Endothelial cell of umbilical vein (primary cell): ENCODE measurements around the gene DEXI. TPM values are rescaled to one million over a fixed set of nuclear protein-coding genes. Genes with fewer than 3 reads are reported as not detected.

Source experiments
- BruUV-seq: library from RNA; stranded (reverse); fragments of 400-500 nt; replicated peaks from 2 replicates; lab custom pipeline; 2021; lab: Mats Ljungman, UMichigan
- CTCF ChIA-PET: fragments of 300-600, 350-600 bp; sonication (Branson Sonifier 250); formaldehyde crosslinking; loops from one replicate; lab custom pipeline; 2021; ENCODE audit warnings: antibody characterized with exemption, inconsistent platforms; lab: Charles Lee
- POLR2A ChIA-PET: fragments of 300-600, 350-600 bp; sonication (Branson Sonifier 250); formaldehyde crosslinking; loops from one replicate; lab custom pipeline; 2021; ENCODE audit warnings: antibody characterized with exemption, inconsistent platforms; lab: Charles Lee
- DNase-seq: peaks from one replicate; pipeline ENCODE4 v3.0.0-alpha.2; 2011; ENCODE audit warnings: low read depth, low spot score
- FAIRE-seq: peaks from 2 replicates; lab custom pipeline; 2011; peaks lifted over from hg19 to GRCh38; lab: Jason Lieb, UNC
- H2AFZ ChIP-seq: 2 replicates; pipeline ENCODE4 v1.6.0; 2012; ENCODE audit warnings: low read depth, low read length, control low read depth, inconsistent platforms
- H3K27ac ChIP-seq: 2 replicates; pipeline ENCODE4 v1.5.1; 2011; ENCODE audit warnings: low read depth, mild to moderate bottlenecking, control low read depth, low read length, moderate library complexity; ENCODE audit not compliant: insufficient read depth
- H3K27me3 ChIP-seq, 2 experiments: 2 replicates each; pipeline versions ENCODE4 v1.6.0 to v1.6.1; 2011; ENCODE audit warnings: low read length in 2 of 2, mixed read lengths in 1 of 2; ENCODE audit not compliant: control insufficient read depth in 2 of 2, insufficient read depth in 2 of 2
- H3K36me3 ChIP-seq, 2 experiments: 2 replicates in 1 of 2; 3 replicates in 1 of 2; pipeline ENCODE4 v1.5.1; 2011; ENCODE audit warnings: low read length in 2 of 2, mild to moderate bottlenecking in 1 of 2, moderate library complexity in 1 of 2; ENCODE audit not compliant: control insufficient read depth in 2 of 2, insufficient read depth in 2 of 2; ENCODE audit errors: extremely low read depth in 1 of 2
- H3K4me1 ChIP-seq: 3 replicates; pipeline ENCODE4 v1.5.1; 2011; ENCODE audit warnings: mild to moderate bottlenecking, low read length; ENCODE audit not compliant: control insufficient read depth, insufficient read depth; ENCODE audit errors: extremely low read depth
- H3K4me2 ChIP-seq: 2 replicates; pipeline ENCODE4 v1.6.1; 2011; ENCODE audit warnings: low read length, control low read depth, mixed read lengths; ENCODE audit not compliant: insufficient read depth
- H3K4me3 ChIP-seq, 3 experiments: fragments of 200-600 bp in 1 of 3; sonication (generic), shearing (Covaris generic) in 1 of 3; replicated peaks in 1 of 3; 2 replicates each; pipeline ENCODE4 v1.5.1; 2011 to 2016; ENCODE audit warnings: control low read depth in 3 of 3, low read length in 3 of 3, mild to moderate bottlenecking in 2 of 3, inconsistent platforms in 1 of 3, low read depth in 1 of 3, moderate library complexity in 1 of 3; ENCODE audit not compliant: insufficient read depth in 1 of 3
- H3K79me2 ChIP-seq: 2 replicates; pipeline ENCODE4 v1.6.0; 2012; ENCODE audit warnings: low read length, inconsistent platforms; ENCODE audit not compliant: control insufficient read depth, insufficient read depth
- H3K9ac ChIP-seq: replicated peaks from 2 replicates; pipeline ENCODE3; 2011; ENCODE audit warnings: low read length, control low read depth; ENCODE audit not compliant: insufficient read depth; ENCODE audit errors: extremely low read depth
- H3K9me1 ChIP-seq: replicated peaks from 3 replicates; pipeline ENCODE4 v1.6.0; 2011; ENCODE audit warnings: mild to moderate bottlenecking, low read length; ENCODE audit not compliant: control insufficient read depth, insufficient read depth; ENCODE audit errors: extremely low read depth
- H3K9me3 ChIP-seq: replicated peaks from 2 replicates; pipeline ENCODE4 v1.5.1; 2012; ENCODE audit warnings: low read length, inconsistent platforms; ENCODE audit not compliant: control insufficient read depth, insufficient read depth
- H4K20me1 ChIP-seq: replicated peaks from 2 replicates; pipeline ENCODE3; 2011; ENCODE audit warnings: mild to moderate bottlenecking, low read length; ENCODE audit not compliant: control insufficient read depth, insufficient read depth; ENCODE audit errors: extremely low read depth
- CTCF ChIP-seq, 2 donors: IDR thresholded peaks; 1 replicate in 1 of 2; 2 replicates in 1 of 2; pipeline ENCODE4 v1.5.1; 2011; ENCODE audit warnings: low read length in 2 of 2, mild to moderate bottlenecking in 2 of 2, moderate library complexity in 2 of 2, control low read depth in 1 of 2, inconsistent platforms in 1 of 2, low read depth in 1 of 2; ENCODE audit not compliant: insufficient read depth in 1 of 2; ENCODE audit errors: extremely low read depth in 1 of 2
- EZH2 ChIP-seq: IDR thresholded peaks from 2 replicates; pipeline ENCODE4 v1.6.1; 2012; ENCODE audit warnings: borderline replicate concordance, low read depth, mild to moderate bottlenecking, moderate library complexity, low read length, inconsistent platforms; ENCODE audit not compliant: severe bottlenecking
- FOS ChIP-seq: IDR thresholded peaks from 2 replicates; pipeline ENCODE4 v1.6.1; 2011; ENCODE audit warnings: mild to moderate bottlenecking, low read length, moderate library complexity, borderline replicate concordance; ENCODE audit not compliant: insufficient read depth
- GATA2 ChIP-seq: IDR thresholded peaks from 2 replicates; pipeline ENCODE4 v1.7.0; 2011; ENCODE audit warnings: low read depth, mild to moderate bottlenecking, moderate library complexity, mixed read lengths, low read length; ENCODE audit not compliant: insufficient read length, insufficient read depth
- JUN ChIP-seq: IDR thresholded peaks from 2 replicates; pipeline ENCODE4 v1.6.1; 2011; ENCODE audit warnings: borderline replicate concordance, low read depth; ENCODE audit not compliant: insufficient read length, insufficient read depth
- MAX ChIP-seq: IDR thresholded peaks from 2 replicates; pipeline ENCODE4 v1.6.1; 2011; ENCODE audit not compliant: insufficient read depth, insufficient read length
- MYC ChIP-seq: IDR thresholded peaks from one replicate; pipeline ENCODE4 v1.6.1; 2011; ENCODE audit warnings: mild to moderate bottlenecking, low read depth, low read length
- POLR2A ChIP-seq: IDR thresholded peaks from 2 replicates; pipeline ENCODE4 v1.6.1; 2012; ENCODE audit warnings: low read depth, mild to moderate bottlenecking, control low read depth, low read length
- POLR2AphosphoS5 ChIP-seq: IDR thresholded peaks from 2 replicates; pipeline ENCODE4 v1.6.1; 2012; ENCODE audit warnings: low read depth, mild to moderate bottlenecking, control low read depth, low read length, moderate library complexity; ENCODE audit not compliant: insufficient read depth
- dilution Hi-C: fragments of 300-500 bp; cut with MboI; formaldehyde crosslinking; loops from one replicate; pipeline ENCODE4 v1.15.0; 2019; ENCODE audit warnings: low sequenced_read_pairs; ENCODE audit not compliant: extremely low pct_ligation_motif_present
- intact Hi-C: fragments of 100-400 bp; cut with micrococcal nuclease; formaldehyde crosslinking; loops from one replicate; pipeline ENCODE4 v1.10.0; 2022
- polyA plus RNA-seq, 4 experiments: library from polyadenylated mRNA; depleted of rRNA in 3 of 4; stranded (reverse) in 3 of 4; unstranded in 1 of 4; fragments of >200 nt; gene quantifications; 2 replicates each; pipeline versions ENCODE4 v1.2.1 to v1.2.3, GENCODE V29; 2011 to 2012; ENCODE audit warnings: missing spikeins in 1 of 4
- total RNA-seq: library from RNA; stranded (reverse); gene quantifications from 2 replicates; pipeline ENCODE4 v1.2.3, GENCODE V29; 2021

Gene DEXI
- total and polyA plus RNA-seq, 2 donors (not counting 3 experiments of a cell fraction or from before 2014, with no cell fraction given), result 32.8 to 69.5 TPM

- Histone ChIP-seq H4K20me1 (no peaks in the 10 kb centered on the region), H3K9me1 (no peaks in the 10 kb centered on the region), H3K9ac (no peak overlapping the region), H2AFZ (no peak overlapping the region), H3K27ac (no peak overlapping the region), H3K9me3 (no peaks in the 10 kb centered on the region), H3K36me3 (peaks cover 0 to 2% of the 10 kb centered on the region in 2 experiments), H3K4me1 (peaks cover 13% of the 10 kb centered on the region), H3K4me3 (no peak overlapping the region), H3K27me3 (no peaks in the 10 kb centered on the region), H3K4me2 (peak overlapping the region; percentile 4), H3K79me2 (no peaks in the 10 kb centered on the region)
- POLR2A ChIA-PET, result no interaction called here
- FAIRE-seq, result no peak
- CTCF ChIA-PET, result interaction anchor here (1.3 to 3.3 kb wide), 4 partner anchors 12 to 273 kb away, joined by 5 to 17 read pairs (median 12); partner anchors contain the start of gene SOCS1
- BruUV-seq, result no TSS peak
- dilution Hi-C loops, result no loop called here
- DNase-seq, result no peak
- no peak for TF ChIP-seq GATA2
- TF ChIP-seq POLR2AphosphoS5, result no peak
- TF ChIP-seq POLR2A, result no peak
- no peak for TF ChIP-seq EZH2
- no peak for TF ChIP-seq FOS
- no peak for TF ChIP-seq MYC
- TF ChIP-seq MAX, result no peak
- TF ChIP-seq CTCF (IDR thresholded peaks at IDR 0.05; ENCODE audit: extremely low read depth in 1 of 2, insufficient read depth in 1 of 2, low read depth in 1 of 2, low read length in 2 of 2), result no peak
- no peak for TF ChIP-seq JUN
- intact Hi-C loops, result no loop called here
These were observed 40.9 kb upstream of the DEXI start for GRCh38 chr16:10983159-10983558.
